Erythroblast (primary cell): Measurements from ENCODE around the gene LY86.
A peak's percentile ranks its signal among the peaks of the same experiment; 100 is the strongest.

Experiments
- DNase-seq, 2 experiments: peaks; one replicate each; lab custom pipeline; 2025; lab: John Stamatoyannopoulos, UW
- GATA1 ChIP-seq: IDR thresholded peaks from 2 replicates; pipeline ENCODE4 v1.6.1; 2011; ENCODE audit warnings: low read depth, mild to moderate bottlenecking, control low read depth, low read length, moderate library complexity
- POLR2A ChIP-seq: IDR thresholded peaks from 2 replicates; pipeline ENCODE4 v1.6.1; 2011; ENCODE audit warnings: mild to moderate bottlenecking, low read length

Gene LY86

GRCh38 chr6:6674872-6675271 is 86.4 kb downstream of the LY86 start:
- TF ChIP-seq GATA1 (no peak), POLR2A (no peak)
- peak; percentile 35 to 39 for DNase-seq

GRCh38 chr6:6676910-6677441 is 88.5 kb downstream of the LY86 start:
- TF ChIP-seq POLR2A (no peak), GATA1 (no peak)
- DNase-seq: peak; percentile 80 to 89

DNA sequence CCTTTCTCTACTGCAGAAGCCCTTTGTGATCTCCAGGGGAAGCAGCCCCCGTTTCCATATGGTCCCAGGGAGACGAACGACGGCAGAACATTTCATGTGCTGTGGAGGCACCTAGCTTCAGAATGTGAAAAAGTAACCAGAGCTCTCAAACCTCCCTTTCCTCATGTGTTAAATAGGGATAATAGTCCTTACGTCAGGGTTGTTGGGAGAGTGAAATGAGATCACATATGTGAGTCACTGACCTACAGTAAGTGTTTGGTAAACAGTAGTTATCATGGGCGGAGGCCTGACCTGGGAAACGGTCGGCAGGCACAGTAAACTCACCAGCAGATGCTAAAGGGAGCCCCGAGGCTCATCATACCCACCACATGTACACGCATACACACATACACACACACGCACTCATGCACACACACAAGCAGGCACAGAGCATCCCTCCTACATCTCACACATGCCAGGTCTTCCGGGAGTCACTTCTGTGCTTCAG is 89.7 kb downstream of the LY86 start:
- peak; percentile 69 to 80 for DNase-seq

DNA sequence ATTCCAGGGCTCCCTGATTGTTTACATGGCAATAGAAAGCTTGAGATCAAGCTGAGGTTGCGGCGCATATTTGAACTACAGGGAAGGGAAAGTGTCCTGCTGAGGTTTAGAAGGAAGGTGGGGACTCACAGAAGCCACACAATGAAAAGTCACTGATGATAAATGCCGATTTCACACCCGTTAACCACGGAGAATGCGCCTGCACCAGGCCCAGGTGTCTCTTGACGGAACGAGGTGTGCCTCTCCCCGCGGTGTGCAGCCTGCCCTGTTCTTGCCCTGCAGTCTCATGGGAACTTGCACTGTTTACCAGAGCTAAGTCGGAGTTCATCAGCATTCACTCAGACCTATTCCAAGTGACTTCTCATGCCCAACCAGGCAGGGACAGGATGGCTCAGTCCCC is 90.3 kb downstream of the LY86 start:
- no peak for DNase-seq
- no peak for TF ChIP-seq GATA1
- no peak for TF ChIP-seq POLR2A

More for the DNA sequence above, 89.7 kb downstream of the LY86 start:
- no peak for TF ChIP-seq GATA1
- no peak for TF ChIP-seq POLR2A

DNA sequence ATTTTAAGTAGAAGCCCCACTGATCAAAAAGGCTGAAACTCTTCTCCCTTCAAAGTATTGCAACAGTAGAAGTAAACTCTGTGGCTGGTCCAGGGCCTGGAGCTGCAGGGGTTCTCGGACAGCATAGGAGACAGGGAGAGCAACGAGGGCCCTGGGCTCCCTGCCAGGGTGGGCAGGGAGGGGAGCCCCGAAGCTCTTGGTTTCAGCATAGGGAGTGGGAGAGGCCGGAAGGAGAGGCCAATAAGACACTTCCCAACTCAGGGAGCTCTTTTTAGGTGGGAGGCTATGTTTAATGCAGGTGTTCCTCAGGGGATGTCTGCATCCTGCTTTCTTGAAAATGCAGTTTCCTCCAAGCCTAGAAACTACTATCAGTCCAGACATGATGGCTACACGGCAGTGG is 91.1 kb downstream of the LY86 start:
- DNase-seq: no peak
- TF ChIP-seq POLR2A (no peak), GATA1 (no peak)

- peak; percentile 37 to 47 for DNase-seq
- TF ChIP-seq POLR2A (no peak), GATA1 (no peak)
Measured at GRCh38 chr6:6680526-6680925, 92.0 kb downstream of the LY86 start.

- DNase-seq: no peak
- no peak for TF ChIP-seq POLR2A
- TF ChIP-seq GATA1: no peak
Measured at GRCh38 chr6:6681075-6681849, 92.7 kb downstream of the LY86 start.

DNA sequence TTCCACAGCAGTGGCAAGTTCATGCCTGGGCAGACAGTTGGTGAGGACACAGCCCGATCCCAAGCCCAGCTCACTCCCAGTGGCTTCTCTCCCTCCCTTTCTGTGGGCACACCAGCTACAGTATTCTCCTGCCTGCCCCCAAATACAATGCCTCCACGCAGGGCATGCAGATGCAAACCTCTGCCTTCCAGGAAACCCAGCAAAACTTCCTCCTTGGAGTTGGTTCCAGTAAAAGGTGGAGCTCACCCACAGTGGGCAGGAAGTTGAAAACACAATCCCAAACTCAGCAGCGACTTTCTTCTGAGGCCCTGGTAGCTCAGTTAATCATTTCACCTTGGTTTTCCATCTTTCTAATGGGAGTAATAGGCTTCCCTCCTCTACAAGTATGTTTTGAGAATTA is 93.7 kb downstream of the LY86 start:
- no peak for DNase-seq
- TF ChIP-seq GATA1 (no peak), POLR2A (no peak)

DNA sequence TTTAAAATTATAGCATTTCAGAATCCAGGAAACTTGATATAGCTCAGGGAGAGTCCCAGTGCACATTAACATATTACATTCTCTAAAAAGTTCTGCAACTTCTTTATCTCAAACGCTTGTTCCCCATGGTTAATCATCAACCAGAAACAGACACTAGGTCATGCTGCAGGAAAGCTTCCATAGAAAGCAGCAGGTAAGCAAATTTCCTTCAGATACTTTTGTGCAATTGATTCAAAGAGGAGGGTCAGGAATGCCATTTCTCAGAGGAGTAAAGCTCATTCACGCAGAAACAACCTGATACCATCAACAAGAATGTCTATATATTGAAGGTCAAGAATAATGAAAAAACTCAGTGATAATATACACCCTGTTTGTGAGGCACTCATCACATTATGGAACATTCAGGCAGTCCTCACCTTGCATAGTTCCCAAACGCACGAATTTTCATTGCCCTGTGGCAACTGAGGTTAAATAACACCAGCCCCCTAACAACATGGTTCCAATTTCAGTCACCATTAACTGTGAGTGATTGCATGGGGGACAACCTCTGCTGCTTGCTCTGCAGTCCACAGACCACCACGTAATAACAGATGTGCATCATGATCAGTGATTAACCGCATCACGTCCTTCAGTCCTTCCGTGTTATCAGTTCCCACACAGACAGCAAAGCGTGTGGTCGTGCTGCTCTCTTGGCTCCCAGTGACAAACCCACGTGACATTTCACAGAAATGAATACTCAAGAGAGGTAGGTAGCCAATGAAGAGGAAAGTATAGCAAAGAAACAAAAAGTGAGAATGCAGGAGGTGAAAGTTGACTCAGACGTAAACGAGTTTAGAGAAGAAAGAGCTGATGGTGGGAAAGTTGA is 95.7 kb downstream of the LY86 start:
- peak; percentile 73 for TF ChIP-seq GATA1
- TF ChIP-seq POLR2A: peak; percentile 69
- peak; percentile 93 to 99 for DNase-seq

- TF ChIP-seq POLR2A (no peak), GATA1 (no peak)
- peak in 1 of 2 experiments; percentile 33 for DNase-seq
Measured at GRCh38 chr6:6685249-6686040, 96.9 kb downstream of the LY86 start.

DNA sequence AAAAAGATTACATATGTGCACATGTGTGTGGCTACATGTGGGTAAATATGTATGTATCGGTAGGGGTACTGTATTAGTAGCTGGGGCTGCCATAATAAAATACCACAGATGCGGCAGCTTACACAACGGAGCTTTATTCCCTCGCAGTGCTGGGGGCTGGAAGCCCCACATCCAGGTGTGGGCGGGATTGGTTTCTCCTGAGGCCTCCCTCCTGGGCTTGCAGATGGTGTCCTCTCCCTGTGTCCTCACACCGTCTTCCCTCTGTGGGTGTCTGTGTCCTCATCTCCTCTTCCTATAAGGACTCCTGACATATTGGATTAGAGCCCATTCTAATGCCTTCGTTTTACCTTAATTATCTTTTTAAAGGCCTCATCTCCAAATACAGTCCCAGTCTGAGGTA is 97.7 kb downstream of the LY86 start:
- TF ChIP-seq GATA1: no peak
- no peak for TF ChIP-seq POLR2A
- DNase-seq: no peak

DNA sequence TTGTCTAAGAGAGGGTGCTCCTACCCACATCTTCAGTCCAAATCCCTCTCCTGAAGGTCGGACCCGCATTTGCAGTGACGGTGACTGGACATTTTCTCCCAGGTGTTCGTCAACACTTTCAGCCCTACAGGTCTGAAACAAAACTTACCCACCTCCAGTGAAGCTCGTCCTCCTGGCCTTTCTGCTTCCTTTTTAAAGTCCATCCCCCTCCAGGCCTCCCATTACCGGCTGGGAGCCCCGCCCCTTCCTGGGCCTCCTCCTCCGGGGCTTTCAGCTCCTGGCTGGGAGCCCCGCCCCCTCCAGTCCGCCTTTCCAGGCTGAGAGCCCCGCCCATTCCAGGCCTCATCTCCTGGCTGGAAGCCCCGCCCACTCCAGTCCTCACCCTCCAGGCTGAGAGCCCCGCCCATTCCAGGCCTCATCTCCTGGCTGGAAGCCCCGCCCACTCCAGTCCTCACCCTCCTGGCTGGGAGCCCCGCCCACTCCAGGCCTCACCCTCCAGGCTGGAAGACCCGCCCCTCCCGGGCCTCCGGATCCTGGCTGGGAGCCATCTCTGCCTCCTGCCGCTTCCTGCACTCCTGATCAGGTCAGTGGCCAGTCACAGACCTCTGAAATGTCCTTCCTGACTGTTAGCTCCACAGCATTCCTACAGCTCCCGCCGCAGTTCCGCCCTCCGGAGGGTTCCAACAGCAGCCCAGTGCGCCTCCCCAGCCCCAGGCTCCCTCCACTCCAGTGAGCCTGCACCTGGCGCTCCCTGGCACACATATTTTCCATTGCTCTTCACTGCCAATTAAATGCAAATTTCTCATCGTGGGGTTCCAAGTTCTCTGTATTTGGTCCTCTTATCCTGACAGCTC is 98.5 kb downstream of the LY86 start:
- TF ChIP-seq POLR2A: peak; percentile 74
- TF ChIP-seq GATA1: no peak
- DNase-seq: peak; percentile 98
